Measurements from ENCODE around the gene ZNF296.
A peak's percentile ranks its signal among the peaks of the same experiment; 100 is the strongest.

The ZNF296 gene

DNA sequence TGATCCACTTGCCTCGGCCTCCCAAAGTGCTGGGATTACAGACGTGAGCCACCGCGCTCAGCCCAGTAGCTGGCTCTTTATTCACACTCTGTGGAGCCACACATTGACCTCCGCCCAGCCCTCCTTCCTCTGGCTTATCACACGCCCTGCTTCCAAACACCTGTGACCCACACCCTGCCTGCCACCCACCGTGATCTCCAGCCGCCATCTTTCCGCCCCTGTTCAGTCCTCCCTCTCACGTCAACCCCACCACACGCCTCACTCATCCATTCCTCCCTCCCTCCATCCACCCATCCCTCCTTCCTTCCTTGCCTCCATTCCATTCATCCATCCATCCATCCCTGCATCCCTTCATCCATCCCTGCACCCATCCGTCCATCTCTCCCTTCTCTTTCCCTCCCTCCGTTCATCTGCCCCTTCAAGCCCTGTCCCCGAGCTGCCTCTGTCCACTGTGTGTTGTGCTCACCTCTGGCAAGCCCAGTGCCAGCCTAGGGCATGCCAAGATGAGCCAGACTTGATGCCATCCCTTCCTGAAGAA lies 17.6 kb downstream of the ZNF296 start:
- no peak for DNase-seq (ENCODE audit: low spot score)

DNA sequence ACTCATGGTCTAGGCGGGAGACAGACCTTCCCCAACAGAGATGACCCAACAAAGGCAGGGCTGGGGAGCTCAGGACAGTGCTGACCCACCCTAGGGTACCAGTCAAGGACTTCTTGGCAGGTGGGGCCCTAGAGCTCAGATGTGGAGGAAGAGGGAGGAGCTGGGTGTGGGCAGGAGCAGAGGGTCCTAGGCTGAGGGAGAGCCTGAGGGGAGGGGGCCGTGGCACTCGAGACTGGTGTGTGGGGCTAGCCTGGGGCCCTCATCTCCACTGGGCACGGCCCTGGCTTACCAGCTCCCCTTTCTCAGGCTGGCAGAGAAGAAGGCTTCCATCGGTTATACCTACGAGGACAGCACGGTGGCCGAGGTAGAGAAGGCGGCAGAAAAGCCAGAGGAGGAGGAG lies 18.8 kb downstream of the ZNF296 start:
- DNase-seq (ENCODE audit: low spot score): no peak

DNA sequence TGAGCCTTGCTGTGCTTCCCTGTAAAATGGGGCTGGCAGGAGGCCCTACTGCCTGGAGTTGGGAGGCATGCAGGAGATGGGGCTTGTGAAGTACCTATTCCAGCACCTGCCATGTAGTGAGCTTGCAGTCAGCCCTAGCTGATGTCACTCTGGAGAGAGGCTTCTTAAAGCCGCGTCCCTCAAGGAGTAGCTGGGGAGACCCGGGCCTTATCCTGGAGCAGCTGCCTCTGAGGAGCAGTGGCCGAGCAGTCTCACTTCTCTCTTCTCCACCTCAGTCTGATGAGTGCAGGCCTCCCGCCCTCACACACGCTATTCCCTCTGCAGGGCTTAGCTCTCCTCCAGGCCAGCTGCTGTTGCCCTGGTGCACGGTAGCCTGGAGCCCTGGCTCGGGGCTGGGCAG lies 19.4 kb downstream of the ZNF296 start:
- DNase-seq (ENCODE audit: low spot score): no peak

DNA sequence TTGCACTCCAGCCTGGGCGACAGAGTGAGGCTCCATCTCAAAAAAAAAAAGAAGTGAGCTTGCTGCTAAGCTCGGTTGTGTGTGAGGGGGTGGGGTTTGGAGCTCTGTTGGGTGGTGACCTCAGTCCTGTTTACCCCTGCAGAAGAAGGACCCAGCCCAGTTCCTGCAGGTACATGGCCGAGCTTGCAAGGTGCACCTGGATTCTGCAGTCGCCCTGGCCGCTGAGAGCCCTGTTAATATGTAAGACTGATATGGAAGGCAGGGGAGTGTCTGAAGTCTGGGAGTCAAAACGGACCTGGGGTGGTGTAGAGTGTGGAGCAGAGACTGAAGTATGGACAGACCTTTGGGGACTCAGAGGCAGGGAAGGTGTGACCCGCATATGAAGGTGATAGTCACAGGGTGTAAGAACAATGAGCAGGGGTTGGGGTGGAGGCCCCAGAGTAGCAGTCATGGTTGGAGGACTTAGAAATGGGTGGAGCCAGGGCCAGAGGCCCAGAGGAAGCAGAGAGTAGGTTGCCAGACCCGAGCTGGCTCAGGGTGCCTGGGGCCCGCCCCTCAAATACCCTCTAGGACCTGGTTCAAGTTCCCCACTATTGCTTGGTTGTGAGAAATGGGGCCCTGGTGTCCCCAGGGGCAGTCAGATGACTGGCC lies 24.2 kb downstream of the ZNF296 start:
- no peak for DNase-seq (ENCODE audit: low spot score)

DNA sequence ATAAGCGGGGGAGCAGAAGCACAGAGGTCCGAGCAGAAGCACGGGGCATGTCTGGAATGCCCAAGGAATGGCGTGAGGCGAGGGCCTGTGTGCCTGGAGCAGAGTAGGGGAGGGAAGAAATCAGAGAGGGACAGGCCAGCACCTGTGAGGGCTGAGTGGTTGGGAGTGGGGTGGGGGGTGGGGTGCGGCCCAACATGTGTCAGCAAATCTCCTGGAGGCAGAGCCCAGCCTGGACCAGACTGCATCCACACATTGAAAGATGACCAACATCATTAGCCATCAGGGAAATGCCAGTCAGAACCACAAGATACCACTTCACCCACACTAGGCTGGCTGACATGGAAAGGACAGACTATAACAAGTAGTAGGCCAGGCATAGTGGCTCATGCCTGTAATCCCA lies 26.2 kb downstream of the ZNF296 start:
- peak; percentile 19 for DNase-seq (ENCODE audit: low spot score)

DNA sequence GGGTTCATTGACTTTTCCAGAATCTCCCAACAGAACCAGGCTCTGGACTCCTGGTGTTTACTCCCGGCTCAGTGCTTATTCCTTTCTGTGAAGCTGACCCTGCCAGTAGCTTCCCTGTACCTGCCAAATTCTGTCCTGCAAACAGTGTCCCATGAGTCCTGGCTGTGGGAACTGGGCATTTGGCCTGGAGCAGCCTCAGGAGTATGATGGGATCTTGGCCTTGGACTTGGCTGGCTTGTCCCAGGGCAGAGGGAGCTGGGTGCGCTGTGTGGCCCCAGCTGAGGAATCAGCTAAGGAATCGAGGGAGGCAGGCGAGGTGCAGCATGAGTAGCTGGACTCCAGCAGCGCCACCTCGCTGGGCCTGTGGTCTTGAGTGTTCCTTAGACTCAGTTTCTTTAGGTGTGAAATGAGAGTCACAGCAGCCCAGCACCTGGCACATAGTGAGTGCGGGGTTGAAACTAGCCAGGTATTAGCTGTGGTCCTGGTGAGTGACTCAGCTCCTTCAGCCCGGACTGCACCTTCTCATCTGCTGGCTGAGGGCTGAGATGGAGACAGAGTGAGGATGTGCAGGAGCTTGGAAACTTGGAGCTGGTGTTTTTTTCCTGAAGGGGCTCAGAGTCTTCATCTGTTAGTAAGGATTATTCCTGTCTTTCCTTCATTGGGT lies 27.1 kb downstream of the ZNF296 start:
- peak; percentile 36 for DNase-seq (ENCODE audit: low spot score)

DNA sequence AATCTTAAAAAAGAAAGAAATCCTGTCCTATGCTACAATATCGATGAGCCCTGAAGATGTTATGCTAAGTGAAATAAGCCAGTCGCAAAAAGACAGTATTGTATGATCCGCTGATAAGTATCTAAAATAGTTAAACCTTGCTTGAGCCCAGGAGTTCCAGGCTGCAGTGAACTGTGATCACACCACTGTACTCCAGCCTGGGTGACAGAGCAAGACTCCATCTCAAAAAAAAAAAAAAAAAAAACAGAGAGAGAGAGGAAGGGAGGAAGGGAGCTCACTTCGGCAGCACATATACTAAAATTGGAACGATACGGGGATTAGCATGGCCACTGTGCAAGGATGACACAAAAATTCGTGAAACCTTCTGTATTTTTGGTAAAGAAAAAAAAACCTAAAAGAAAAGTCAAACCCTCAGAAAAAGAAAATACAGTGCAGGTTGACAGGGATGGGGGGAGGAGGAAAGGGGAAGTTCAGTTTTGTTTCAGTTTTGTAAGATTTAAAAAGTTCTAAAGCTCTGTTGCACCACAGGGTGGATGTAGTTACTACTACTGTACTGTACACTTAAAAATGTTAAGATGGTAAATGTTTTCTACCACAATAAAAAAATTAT lies 29.0 kb downstream of the ZNF296 start:
- no peak for DNase-seq (ENCODE audit: low spot score)

DNA sequence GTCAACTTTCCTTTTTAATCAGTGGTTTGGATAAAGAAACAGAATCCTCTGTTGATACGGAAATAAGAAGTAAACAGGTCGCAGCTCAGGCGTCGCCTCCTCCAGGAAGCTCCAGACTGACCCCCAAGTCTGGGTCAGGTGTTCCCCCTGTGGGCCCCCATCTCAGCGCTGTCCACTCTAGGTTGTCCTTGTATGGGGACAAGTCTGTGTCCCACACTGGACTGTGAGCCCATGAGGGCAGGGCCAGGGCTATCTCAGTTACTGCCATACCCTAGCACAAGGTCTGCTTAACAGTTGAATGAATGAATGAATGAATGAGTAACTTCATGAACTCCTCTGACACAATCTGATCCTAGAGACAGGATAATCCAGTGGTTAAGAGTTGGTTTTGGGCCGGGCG lies 29.9 kb downstream of the ZNF296 start:
- DNase-seq (ENCODE audit: low spot score): no peak

DNA sequence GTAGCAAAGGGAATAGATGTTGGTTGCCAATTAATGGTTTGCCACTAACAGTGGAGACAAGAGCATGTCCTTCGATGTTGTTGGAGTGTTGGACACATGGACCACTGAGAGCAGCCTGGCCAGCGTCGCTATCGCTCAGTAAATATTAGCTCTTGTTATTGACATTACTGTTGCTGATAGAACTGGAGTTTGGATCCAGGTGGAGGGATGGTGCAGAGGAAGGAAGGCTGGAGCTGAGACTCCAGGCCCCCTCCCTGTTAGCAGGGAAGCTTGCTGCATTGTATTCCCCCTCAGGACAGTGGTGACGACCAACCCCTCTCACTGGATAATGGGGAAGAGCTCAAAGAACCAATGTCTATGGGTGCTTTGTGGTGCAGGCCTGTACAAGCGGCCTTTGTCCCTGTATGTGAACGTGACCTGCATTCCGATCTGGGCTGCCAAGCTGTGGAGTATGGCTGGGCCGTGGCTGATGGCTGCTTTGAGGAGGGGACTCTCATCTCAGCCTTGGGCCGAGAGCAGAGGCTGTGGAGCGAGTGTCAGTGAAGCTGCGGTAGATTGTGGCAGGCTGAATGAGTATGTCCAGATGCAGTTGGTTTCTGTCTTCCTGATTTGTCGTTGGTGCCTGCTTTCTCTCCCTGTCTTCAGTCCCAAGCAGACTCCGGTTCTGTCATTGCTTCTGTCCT lies 30.5 kb downstream of the ZNF296 start:
- DNase-seq (ENCODE audit: low spot score): no peak

DNA sequence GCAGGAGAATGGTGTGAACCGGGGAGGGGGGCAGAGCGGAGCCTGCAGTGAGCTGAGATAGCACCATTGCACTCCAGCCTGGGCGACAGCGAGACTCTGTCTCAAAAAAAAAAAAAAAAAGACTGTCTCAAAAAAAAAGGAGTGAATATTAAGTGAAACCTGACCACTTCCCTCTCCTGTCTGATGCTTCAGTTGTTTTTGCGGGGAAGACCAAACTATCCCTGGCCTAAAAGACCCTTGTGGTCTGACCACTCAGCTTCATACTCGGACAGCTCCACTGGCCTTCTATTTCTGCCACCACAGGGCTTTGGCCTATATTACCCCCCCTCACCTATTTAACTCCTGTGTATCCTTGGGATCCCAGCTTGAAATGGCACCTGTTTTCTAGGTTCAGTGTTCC lies 35.2 kb downstream of the ZNF296 start:
- no peak for DNase-seq (ENCODE audit: low spot score)

DNA sequence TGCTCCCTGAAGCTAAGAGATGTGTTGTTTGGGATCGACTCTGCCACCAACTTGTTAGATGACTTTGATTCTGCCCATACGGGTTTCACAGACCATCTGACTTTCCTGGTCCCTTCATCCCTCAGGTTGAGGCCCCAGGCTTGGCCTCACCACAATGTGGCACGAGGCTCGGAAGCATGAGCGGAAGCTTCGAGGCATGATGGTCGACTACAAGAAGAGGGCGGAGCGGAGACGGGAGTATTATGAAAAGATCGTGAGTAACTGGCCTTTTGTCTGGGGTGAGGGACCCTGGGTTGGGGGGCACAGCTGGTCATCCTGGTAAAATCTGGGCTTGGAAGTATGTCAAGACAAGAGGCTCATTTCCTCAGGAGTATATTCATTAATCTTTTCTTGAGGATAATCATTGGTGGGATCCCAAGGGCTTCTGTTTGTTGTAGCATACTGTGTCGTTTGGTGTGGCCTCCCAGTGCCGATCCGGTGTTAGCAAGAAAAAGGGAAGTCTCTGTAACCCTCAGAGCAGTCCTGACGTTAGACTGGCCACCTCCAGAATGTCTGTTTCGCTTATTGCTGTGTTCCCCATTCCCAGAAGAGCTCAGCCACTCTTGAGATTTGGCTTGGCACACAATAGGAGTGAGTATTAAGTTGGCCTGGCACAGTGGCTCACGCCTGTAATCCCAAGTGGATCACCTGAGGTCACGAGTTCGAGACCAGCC lies 36.1 kb downstream of the ZNF296 start:
- no peak for DNase-seq (ENCODE audit: low spot score)

DNA sequence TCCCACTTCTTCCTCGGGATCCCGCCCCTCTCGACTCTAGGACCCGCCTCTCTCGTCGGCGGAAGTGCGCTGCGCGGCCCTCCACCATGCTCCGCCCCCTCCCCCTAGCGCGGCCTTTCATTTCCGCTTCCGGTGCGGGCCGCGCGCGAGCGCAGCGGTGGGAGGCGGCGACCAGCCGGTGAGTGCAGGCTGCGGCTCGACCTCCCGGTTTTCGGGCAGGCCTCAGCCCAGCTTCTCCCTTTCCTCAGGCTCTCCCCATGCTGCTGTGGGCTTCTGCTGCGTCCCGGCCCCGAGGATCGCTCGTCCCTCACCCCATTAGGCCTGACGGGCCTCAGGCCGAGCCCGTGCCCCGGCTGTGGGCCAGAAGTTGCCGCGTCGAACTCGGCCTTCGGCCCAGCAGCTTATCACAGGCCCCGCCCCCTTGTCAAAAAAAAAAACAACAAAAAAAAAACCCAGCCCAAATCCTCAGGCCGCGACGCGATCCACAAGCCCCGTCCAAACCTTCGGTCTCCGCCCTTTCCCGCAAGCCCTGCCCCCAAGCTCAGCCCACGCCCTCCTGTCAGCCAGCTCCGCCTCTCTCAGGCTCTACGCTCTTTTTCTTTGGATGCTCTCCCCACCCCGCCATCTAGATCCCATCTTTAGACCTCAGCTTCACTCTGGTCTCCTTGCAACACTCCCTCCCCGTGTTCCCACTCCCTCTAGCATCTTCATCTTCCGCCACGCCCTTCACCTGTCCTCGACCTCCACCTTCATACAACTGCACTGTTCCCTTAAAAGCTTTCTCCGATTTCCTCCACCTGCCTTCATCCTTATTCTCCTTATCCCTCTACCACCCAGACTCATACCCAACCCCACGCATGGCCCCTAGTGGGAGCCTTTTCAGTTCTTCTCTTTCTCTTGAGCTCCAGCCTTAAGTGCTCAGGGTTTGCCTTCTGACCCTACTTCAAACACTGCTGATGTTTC lies 37.1 kb downstream of the ZNF296 start, which contains the start of gene CLASRP:
CLASRP (plus strand) TSS at position 115 of the 963 bp plus-strand sequence. CDS start 1,168 bp downstream, outside the sequence.
- peak; percentile 87 for DNase-seq (ENCODE audit: low spot score)

DNA sequence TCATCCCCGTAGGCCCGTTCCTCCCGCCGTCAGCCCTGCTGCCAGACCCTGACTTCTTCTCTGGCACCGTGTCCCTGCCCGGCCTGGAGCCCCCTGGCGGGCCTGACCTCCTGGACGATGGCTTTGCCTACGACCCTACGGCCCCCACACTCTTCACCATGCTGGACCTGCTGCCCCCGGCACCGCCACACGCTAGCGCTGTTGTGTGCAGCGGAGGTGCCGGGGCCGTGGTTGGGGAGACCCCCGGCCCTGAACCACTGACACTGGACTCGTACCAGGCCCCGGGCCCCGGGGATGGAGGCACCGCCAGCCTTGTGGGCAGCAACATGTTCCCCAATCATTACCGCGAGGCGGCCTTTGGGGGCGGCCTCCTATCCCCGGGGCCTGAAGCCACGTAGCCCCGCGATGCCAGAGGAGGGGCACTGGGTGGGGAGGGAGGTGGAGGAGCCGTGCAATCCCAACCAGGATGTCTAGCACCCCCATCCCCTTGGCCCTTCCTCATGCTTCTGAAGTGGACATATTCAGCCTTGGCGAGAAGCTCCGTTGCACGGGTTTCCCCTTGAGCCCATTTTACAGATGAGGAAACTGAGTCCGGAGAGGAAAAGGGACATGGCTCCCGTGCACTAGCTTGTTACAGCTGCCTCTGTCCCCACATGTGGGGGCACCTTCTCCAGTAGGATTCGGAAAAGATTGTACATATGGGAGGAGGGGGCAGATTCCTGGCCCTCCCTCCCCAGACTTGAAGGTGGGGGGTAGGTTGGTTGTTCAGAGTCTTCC lies 38.7 kb downstream of the ZNF296 start:
- no peak for DNase-seq (ENCODE audit: low spot score)

DNA sequence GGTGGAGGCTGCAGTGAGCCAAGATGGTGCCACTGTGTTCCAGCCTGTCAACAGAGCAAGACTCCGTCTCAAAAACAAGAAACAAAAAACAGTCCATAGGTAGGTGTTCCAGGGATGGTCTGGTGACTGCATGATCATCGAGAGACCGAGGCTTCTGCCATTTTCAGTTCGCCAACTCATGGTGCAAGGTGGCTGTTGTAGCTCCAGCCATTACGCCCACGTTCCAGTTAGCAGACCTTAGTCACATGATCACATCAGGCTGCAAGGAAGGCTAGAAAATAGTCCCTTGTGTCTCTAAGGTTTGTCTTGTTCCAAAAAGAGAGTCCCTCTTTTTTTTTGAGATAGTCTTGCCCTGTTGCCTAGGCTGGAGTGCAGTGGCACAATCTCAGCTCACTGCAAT lies 40.5 kb downstream of the ZNF296 start:
- DNase-seq (ENCODE audit: low spot score): no peak

DNA sequence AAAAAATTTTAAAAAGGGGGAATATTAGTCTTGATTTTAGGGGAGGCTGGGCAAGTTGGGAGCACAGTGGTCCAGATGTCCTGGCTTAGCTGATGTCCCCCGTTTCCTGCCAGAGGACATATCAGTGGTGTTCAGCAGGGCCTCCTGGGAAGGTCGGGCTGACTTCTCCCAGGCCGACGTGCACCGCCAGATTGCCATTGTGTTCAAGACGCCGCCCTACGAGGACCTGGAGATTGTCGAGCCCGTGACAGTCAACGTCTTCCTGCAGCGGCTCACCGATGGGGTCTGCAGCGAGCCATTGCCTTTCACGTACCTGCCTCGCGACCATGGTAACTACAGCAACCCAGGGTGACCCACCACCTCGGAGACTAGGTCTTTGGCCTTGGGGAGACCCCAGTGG lies 43.9 kb downstream of the ZNF296 start:
- DNase-seq (ENCODE audit: low spot score): no peak

DNA sequence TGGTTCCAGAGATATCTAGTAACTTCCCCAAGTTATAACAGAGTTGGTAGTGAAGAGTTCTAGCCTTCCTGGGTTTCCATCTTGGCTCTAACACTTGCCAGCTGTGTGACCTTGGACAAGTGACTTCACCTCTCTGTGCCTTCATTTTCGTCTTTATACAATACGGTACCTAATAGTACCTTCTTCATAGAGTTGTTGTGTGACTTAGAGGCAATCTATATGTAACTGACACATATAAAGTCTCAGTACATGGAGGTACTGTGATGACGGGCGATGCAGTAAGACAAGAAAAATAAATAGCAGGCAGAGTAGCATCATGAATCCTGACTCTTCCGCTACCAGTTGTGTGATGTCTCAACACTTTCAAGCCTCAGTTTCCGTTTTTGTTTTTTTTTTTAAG lies 45.5 kb downstream of the ZNF296 start:
- DNase-seq (ENCODE audit: low spot score): no peak

DNA sequence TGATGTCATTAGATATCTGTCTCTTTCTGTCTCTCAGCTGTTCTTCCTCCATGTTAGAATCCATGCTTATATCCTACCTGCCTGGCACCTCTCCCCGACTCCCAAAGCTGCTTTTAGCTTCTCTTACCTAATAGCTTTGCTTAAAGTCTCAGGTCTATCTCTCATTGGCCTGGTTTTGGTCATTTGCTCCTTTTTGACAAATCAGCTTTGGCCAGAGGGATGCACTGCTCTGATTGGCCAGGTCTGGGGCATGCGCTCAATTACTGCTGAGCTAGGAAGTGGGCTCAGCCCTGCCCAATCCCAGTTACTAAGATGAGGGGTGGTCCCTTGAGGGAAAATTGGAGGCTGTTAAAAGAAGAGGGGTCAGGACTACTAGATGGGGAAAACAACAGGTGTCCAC lies 48.9 kb downstream of the ZNF296 start:
- DNase-seq (ENCODE audit: low spot score): no peak

DNA sequence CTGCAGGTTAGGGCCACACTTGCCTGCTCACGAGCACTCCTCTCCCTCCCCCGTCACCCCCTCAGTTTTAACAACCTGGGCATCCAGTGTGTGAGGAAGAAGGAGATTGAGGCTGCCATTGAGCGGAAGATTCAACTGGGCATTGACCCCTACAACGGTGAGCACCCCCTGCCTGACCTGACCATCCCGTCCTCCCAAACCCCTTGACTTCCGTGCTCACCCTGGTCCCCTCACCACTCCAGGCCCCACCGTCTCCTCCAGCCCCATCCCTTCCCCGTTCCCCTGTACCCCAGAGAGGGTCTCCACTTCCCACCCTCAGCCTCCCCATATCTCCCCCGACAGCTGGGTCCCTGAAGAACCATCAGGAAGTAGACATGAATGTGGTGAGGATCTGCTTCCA lies 51.0 kb downstream of the ZNF296 start:
- DNase-seq (ENCODE audit: low spot score): no peak

DNA sequence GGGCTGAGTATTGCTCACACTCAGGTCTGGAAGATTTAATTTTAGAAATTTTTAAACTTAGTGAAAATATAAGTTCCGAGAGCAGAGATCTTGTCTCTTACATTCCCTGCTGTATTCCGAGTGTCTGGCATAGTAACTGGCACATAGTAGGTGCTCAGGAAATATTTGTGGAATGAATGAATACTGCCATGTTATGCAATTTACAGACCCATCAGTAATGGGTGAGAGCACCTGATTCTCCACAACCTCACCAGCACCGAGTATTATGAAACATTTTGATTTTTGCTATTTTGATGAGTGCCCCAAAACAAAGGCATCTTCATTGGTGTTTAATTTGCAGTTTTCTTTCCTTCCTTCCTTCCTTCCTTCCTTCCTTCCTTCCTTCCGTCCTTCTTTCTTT lies 53.2 kb downstream of the ZNF296 start:
- DNase-seq (ENCODE audit: low spot score): no peak

DNA sequence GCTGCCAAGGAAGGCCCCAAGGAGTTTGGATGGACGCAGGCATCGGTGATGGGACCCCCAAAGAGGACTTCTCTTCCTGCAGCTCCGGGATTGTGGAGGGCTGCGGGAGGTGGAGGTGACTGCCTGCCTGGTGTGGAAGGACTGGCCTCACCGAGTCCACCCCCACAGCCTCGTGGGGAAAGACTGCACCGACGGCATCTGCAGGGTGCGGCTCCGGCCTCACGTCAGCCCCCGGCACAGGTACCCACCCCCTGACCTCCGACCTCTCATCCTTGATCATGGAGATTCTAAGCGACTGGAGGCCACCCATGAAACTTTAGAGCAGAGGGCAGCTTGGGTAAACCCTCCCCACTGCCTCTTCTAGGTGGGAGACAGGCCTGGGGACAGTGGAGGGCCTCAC lies 54.3 kb downstream of the ZNF296 start:
- DNase-seq (ENCODE audit: low spot score): no peak
